NAMALWA (cell line): ENCODE results near the gene MEX3D.
"Not testable (repeated sequence)": the region's sequence is repeated elsewhere in the genome, so short reads cannot be mapped to it uniquely, and the experiment has no call there.

Source experiments
- DNase-seq: peaks from one replicate; pipeline ENCODE4 v3.0.0-alpha.2; 2015; ENCODE audit warnings: low spot score

The MEX3D gene

DNA sequence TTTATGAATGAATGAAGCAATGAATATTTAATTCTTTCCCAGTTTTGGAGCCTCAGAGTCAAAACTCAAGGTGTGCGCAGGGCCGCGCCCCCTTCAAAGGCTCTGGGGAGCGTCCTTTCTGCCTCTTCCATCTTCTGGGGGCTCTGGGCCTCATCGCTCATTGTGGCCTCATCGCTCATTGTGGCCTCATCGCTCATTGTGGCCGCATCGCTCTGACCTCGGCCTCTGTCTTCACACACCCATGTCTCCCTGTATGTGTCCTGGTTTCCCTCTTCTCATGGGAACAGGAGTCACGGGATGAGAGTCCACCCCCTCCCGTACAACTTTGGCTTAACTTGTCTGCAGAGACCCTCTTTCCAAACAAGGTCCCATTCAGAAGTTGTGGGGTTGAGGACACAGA lies 3.2 kb upstream of the MEX3D start:
- no peak for DNase-seq

DNA sequence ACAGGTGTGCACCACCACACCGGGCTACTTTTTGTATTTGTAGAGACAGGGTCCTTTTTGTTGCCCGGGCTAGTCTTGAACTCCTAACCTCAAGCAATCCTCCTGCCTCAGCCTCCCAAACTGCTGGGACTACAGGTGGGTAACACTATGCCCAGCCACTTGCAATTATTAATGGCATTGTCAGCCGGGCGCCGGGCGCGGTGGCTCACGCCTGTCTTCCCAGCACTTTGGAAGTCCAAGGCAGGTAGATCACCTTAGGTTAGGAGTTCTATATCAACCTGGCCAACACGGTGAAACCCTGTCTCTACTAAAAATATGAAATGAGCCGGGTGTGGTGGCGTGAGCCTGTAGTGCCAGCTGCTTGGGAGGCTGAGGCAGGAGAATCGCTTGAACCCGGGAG lies 2.7 kb upstream of the MEX3D start:
- DNase-seq: no peak

DNA sequence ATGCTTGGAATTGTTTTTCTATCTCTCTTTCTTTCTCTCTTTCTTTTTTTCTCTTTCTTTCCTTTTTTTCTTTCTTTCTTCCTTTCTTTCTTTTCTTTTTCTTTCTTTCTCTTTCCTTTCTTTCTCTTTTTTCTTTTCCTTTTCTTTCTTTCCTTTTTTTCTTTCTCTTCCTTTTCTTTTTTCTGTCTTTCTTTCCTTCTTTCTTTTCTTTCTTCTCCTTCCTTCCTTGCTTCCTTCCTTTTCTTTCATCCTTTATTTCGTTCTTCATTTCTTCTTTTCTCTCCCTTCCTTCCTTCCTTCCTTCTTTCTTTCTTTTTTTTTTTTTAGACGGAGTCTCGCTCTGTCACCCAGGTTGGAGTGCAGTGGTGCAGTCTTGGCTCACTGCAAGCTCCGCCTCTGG lies 1.9 kb upstream of the MEX3D start:
- no peak for DNase-seq

DNA sequence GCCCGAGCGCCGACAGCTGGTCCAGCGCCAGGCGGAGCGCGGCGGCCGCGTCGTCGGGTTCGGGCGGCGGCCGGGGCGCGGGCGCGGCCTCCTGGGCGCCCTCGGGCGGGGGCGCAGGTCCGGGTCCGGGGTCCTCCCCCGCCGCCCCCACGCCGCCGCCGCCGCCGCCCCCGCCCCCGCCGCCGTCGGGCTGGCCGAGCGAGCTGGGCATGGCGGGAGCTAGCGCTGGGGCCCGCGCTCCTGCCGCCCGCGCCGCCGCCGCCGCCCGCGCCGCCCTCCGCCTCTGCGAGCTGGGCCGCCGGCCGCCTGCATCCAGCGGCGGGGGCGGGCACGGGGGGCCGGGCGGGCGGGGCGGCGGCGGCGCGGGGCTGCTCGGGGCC lies 287 bp downstream of the MEX3D start:
- no peak for DNase-seq

DNA sequence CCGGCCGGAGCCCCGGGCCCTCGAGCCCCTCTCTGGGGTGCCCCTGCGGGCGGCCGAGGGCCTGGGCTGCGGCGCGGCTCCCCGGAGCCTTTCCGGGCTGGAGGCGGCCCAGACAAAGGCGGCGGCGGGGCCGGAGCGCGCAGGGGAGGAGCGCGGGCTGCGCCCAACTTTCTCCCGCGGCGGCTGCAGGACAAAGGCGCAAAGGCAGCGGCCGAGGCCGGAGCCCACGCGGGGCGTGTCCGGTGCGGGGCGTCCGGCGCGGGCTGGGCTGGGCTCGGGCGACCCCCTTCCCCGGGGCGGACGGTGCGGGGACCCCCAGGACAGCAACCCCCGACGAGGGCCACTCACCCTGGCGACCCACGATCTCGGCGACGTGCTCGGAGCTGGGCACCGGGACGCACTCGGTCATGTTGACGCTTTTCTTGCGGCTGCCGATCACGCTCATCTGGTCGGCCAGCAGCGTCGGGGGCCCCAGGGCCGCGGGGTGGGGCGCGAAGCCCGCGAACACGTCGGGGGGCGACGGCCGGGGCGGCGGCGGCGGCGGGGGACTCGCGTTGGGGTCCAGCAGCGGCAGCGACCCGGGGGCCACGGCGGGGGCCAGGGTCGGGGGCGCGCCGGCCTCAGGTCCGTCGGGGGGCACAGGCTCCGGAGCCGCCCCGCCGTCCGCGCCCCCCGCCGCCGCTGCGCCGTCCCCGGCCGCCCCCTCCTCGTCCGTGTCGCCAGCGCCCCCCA lies 843 bp downstream of the MEX3D start:
- no peak for DNase-seq

DNA sequence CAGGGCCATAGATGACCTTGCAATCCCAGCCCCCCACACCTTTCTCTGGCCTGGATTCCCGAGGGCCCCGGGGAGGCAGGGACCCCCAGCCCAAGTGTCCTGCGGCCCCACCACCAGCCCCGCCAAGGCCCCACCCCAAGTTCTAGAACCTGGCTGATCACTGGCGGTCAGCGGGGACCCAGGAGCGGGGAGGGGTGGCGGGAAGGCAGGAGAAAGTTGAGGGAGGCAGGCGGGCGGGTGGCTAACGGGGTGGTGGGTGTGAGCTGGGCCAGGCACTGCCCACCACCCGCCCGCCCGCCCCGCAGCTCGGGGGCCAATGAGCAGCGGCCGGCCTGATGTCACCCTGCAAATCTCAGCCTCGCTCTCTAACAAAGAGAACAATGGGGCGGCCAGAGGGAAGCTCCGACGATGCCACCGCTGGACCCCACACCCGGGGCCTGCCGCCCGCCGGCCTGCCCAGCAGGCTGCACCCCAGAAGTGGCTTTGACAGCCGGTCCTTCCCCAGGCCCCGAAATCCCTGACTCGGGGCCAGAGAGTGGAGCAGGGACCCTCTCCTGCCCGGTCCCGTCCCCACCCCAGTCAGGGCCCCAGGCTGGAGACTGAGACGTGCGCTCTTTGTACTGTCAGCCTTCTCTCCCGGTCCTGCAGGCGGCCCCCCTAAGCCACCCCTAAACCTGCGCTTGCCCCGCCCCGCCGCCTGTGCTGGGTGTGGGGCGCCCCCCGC lies 1.6 kb downstream of the MEX3D start:
- no peak for DNase-seq

DNA sequence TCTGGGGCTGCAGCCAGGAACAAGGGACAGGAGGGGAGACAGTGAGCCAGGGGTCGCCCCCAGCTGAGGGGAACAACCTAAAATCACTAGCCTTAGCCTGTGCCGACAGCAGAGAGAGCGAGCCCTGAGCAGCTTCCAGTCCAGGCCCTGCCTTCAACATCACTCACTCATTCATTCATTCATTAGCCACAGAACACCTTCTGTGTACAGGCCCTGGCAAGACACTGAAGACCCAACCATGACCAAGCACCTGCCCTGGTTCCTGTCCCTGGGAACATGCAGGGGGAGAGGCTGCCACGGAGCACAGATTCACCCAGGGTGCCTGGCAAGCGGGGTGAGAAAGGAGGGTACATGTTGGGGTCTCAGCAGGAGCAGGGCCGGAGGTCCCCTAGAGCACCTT lies 4.9 kb downstream of the MEX3D start:
- no peak for DNase-seq

DNA sequence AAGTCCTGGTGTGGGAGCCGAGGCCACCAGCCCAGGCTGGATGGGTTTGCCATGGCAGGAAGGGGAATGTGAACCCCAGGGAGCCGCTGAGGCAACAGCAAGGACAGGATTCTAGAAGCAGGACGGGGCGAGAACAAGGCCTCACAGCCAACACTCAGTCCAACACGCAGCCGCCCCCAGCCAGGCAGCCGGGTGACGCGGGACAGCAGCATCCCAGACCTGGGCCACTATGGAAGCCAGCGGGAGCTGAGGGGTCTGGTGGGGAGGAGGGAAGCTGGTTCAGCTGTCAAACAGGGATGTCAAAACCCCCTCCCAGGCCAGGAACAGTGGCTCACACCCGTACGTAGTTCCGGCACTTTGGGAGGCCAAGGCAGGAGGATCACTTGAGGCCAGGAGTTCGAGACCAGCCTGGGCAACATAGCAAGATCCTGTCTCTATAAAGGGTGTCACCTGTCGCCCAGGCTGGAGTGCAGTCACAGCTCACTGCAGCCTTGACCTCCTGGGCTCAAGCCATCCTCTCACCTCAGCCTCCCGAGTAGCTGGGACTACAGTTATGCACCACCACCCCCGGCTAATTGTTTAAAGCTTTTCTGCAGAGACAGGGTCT lies 6.8 kb downstream of the MEX3D start:
- DNase-seq: no peak

DNA sequence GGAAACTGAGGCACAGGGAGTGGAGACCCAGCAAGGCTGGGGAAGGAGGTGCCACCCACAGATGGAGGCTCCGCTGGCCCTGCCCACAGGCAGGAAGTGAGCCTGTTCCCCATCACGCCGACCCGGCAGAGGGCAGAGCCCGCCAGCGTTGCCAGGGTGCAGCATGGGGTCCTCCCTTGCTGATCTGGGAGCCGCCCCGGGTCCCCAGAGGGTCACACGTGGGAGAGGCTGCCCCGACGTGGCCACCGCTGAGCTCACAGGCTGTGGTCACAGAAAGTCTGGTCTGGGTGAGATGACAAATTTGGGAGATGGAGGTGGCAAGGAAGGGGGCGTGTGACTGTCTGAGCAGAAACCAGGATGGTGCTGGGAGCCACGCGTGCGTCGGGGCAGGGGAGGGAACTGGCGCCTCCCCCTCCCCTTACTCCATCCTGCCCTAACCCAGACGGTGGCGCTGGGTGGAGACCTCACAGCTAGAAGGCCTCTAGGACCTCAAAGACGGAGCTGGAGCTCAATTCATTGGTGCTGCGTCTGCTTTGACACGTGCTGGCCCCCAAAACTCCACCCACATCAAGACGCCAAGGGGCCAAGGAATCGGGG lies 7.7 kb downstream of the MEX3D start:
- no peak for DNase-seq

DNA sequence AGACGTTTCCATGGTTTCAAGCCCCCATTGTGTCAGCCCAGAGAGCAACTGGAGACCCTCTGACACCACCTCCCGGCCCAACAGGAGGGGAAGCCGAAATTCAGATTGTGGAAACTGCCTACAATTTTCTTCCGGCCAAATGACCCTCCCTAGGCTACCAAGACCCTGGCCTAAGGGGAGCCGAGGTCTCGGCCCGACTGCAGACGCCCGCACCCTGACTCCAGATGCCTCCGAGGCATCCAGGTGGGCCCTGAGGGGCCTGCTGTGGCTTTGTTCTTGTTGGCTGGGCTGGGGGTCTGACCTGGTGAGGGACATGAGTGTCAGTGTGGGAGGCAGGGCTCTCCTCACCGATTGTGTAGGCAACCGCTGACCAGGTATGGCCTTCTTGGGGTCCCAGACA lies 9.6 kb downstream of the MEX3D start:
- DNase-seq: no peak

DNA sequence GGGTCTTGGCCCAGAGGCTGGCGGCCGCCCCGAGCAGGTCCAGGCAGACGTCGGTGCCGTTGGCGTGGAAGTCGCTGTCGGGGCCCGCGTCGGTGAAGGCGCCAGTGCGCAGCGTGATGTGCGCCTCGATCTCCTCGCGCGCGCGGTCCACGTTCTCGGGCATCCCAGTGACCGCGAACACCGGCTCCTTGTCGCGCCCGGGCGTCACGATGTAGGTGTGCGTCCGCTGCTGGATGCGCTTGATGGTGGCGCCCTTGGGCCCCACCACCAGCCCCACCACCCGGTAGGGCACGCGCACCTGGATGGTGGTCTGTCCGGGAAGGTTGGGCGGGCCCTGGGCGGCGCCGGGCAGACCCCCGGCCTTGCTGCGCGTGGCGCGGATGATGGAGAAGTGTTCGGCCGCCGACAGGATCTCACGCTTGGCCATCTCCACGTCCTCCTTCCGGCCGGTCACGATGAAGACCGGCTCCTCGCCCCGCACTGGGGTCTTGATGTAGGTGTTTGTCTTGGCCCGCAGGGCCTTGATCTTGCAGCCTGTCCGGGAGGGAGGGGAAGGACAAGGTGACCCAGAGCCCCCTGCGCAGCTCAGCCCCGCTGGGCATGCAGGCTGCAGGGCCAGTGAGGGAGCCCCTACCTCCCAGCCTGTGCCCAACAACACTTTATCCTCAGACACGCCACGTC lies 11.6 kb downstream of the MEX3D start:
- DNase-seq: no peak

DNA sequence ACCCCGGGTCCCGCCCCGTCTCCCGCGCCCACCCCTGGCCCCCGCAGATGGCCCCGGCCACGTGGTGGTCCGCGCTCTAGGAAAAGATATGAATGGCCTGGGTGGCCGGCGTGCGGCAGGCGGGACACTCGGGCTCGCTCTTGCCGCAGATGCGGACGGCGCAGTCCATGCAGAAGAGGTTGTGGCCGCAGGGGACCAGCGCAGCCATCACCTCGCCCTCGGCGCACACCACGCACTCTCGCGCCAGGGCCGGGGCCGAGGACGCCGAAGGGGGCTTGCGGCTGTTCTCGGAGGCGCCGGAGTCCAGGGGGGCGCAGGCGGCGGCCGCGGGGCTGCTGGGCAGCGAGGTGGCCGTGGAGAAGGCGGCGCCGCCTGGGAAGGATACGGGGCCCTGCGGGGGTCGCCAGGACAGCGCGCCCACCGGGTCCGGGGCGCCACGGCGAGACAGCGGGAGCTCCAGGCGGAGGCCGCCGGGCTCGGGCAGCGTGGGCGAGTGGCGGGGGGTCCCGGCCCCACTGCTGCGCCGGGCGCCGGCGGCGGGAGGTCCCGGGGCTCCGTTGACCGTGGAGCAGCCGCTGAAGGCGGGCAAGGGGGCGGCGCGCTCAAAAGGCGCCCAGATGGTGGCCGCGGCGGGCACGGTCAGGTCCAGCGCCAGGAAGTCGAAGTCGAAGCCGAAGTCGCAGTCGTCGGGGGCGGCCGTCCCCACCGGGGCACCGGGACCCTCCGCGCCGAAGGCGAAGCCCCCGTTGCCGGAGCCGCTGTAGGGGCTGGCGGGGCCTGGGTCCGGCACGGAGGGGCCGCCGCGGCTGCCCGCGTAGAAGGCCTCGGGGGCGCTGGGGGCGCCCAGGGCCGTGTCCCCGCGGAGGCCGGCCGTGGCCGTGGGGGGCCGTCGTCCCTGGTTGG lies 12.4 kb downstream of the MEX3D start:
- no peak for DNase-seq

DNA sequence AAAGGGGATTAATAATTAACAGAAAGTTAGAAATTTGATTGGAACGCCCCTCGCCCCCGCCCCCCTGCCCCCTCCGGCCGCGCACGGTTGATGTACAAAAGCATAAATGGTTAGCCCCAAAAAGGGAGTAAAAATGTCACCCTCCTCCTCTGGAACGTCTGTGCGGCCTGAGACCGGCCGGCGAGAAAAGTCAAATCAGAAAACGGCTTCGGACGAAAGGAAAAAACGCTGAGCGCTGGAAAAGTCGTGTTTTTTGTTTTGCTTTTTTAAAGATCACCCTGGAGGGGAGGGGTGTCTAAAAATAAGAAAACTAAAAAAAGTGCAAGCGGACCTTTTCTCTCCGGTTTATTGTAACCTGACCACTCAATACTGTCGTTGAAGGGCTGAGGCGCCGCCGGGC lies 13.2 kb downstream of the MEX3D start:
- no peak for DNase-seq

DNA sequence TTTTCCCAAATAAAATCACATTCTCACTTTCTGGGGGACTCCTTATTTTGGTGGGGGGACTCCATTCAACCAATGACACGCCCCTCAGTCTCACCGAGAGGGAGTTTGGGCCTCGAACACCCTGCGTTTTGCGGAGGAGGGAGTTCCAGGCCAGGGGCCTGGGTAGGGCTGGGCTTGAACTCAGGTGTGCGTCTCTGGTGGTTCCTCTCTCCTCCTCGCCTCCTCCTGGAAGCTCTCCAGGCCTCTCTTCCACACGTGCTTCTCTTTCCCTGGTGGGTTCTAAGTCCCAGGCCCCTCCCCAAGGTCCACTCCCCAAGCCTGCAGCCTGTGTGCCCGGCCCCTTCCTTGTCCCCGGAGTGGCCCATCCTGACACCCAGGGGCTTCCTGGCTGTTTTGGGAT lies 14.7 kb downstream of the MEX3D start:
- DNase-seq: no peak

DNA sequence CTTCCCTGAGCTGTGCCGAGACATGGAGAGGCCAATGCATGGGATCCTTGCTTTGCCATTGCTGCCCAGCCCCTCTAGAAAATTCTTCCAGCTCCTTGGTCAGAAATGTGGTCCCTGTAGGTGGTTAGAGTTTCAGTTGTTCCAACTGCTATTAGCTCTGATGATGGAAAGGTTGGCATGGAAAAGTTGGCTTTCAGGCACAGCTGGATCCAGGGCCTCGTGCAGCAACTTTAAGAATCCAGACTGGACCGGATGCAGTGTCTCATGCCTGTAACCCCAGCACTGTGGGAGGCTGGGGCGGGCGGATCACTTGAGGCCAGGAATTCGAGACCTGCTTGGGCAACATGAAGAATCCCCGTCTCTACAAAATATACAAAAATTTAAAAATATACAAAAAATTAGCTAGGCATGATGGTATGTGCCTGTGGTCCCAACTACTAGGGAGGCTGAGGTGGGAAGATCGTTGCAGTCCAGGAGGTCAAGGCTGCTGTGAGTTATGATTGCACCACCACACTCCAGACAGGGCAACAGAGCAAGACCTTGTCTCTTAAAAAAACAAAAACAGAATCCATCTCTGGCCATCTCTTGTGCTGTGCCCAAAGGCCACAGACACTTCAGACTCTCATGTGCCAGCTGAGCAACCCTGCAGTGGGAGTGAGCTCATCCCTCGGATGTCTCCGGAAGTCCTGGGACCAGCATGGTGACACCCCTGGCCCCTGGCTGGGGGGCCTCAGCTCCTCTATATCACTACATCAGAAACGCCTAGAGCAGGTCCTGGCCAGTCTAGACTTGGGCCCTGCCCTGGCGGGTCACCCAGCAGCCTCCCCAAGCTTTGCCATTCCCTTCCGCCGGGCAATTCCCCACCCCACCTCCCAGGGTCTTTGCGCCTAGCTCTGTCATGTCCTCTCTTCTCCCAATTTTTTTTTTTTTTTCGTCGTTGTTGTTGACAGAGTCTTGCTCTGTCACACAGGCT lies 16.8 kb downstream of the MEX3D start:
- no peak for DNase-seq

DNA sequence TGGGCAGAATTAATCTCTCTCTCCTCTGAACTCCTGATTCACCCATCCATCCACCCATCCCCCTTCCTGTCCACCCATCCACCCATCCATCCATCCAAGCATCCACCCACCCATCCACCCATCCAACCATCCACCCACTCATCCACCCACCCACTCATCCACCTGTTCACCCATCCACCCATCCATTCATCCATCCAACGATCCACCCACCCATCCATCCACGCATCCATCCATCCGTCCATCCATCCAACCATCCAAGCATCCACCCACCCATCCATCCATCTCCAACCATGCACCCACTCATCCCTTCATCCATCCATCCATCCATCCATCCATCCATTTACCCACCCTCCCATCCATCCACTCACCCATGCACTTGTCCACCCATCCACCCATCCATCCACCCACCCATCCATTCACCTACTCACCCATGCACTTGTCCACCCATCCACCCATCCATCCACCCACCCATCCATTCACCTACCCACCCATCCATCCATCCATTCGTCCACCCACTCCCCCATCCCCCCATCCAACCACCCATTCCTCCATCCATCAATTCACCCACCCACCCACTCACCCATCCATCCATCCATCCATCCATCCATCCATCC lies 18.7 kb downstream of the MEX3D start:
- DNase-seq: no peak

DNA sequence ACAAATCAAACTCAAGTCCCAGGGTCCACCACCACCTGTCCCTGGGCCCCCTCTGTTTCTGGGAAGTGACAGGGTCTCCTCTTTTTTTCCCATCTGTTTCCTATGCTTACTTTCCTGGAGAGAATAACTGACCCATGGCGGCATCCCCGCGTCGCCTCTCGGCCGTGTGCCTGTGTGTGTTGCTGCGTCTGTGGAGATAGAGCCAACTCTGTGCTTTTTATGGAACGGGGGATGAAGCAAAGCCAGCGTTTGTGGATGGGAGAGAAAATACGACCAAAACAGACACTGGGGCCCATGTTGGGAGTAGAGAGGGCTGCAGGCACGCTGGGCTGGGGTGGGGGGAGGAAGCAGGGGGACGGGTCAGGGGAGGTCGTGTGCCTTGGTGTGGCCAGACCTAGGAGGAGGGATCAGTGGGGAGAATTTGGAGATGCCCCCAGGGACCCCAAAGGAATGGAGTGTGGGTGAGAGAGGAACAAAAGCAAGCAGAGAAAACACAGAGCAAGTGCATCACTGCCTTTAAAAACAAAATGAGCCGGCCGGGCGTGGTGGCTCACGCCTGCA lies 27.7 kb downstream of the MEX3D start:
- no peak for DNase-seq

DNA sequence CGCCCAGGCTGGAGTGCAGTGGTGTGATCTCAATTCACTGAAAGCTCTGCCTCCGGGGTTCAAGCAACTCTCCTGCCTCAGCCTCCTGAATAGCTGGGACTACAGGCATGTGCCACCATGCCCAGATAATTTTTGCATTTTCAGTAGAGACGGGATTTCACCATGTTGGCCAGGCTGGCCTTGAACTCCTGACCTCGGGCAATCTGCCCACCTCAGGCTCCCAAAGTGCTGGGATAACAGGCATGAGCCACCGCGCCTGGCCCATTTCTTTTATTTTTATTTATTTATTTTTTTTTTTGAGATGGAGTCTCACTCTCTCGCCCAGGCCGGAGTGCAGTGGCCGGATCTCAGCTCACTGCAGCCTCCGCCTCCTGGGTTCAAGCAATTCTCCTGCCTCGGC lies 28.4 kb downstream of the MEX3D start:
- not testable (repeated sequence) for DNase-seq

DNA sequence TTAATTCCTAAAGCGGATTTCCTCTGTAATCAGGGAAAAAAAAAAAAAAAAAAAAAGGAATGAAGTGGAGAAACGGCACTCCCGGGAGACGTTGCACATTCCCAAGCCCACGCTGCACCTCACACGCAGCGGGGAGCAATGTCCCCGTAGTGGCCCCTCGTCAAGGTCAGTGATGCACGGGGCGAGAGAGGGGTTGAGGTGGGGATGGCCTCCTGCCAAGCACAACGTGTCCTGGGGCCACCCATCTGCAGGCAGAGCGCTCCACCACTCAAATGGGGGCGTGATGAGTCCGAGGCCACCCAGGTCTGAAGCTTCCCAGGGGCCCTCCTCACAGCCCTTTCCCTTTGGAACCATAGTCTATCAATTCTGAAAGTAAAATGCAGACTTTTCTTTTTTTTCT lies 29.1 kb downstream of the MEX3D start:
- no peak for DNase-seq
